Breast epithelium (tissue), 4 donors: ENCODE results near the gene FGL2. TPM values are rescaled to one million over a fixed set of nuclear protein-coding genes. Genes with fewer than 3 reads are reported as not detected.

Experiments used
- DNase-seq, 2 donors: peaks; one replicate each; pipeline ENCODE4 v3.0.0-alpha.2; 2019; ENCODE audit warnings: low spot score in 2 of 2
- H3K27ac ChIP-seq, 2 donors: fragments of 200-600 bp; sonication (generic) in 1 of 2; one replicate each; pipeline ENCODE4 v1.5.1; 2016 to 2019; ENCODE audit warnings: mild to moderate bottlenecking in 1 of 2
- H3K27me3 ChIP-seq, 2 donors: fragments of 200-600 bp; sonication (generic) in 1 of 2; one replicate each; pipeline versions ENCODE4 v1.5.1 to v1.6.0; 2017 to 2019; ENCODE audit warnings: control low read depth in 1 of 2, mild to moderate bottlenecking in 1 of 2
- H3K36me3 ChIP-seq: fragments of 200-600 bp; one replicate; pipeline ENCODE4 v1.5.1; 2019
- H3K4me1 ChIP-seq, 2 donors: fragments of 200-600 bp; sonication (generic); one replicate each; pipeline ENCODE4 v1.5.1; 2016 to 2019; ENCODE audit warnings: control low read depth in 1 of 2
- H3K4me3 ChIP-seq, 3 donors: fragments of 200-600 bp; sonication (generic); 1 replicate in 2 of 3; 2 replicates in 1 of 3; pipeline ENCODE4 v1.5.1; 2016 to 2019; ENCODE audit warnings: mild to moderate bottlenecking in 3 of 3, moderate library complexity in 2 of 3
- H3K9me3 ChIP-seq, 2 donors: fragments of 200-600 bp; sonication (generic) in 1 of 2; one replicate each; pipeline ENCODE4 v1.5.1; 2016 to 2019; ENCODE audit warnings: control low read depth in 1 of 2
- CTCF ChIP-seq, 3 donors: fragments of 450-650 bp; IDR thresholded peaks; one replicate each; pipeline ENCODE4 v1.5.1; 2016 to 2017; ENCODE audit warnings: antibody characterized with exemption in 3 of 3, mild to moderate bottlenecking in 3 of 3, moderate library complexity in 3 of 3
- POLR2A ChIP-seq: fragments of 450-650 bp; IDR thresholded peaks from one replicate; pipeline ENCODE4 v1.6.1; 2016; ENCODE audit warnings: antibody characterized with exemption, mild to moderate bottlenecking, moderate library complexity
- POLR2AphosphoS5 ChIP-seq, 3 donors: sonication (generic); formaldehyde crosslinking; IDR thresholded peaks; one replicate each; pipeline ENCODE4 v1.6.1; 2017; ENCODE audit warnings: antibody characterized with exemption in 3 of 3
- intact Hi-C: fragments of 100-400 bp; cut with DNase I; formaldehyde crosslinking; loops from one replicate; pipeline ENCODE4 v1.15.1; 2023; ENCODE audit warnings: low total_unique reads
- total RNA-seq, 3 donors: library from RNA; depleted of rRNA; stranded (reverse); fragments of >200 nt; gene quantifications; one replicate each; pipeline ENCODE4 v1.1.0, GENCODE V29; 2016

The FGL2 gene
- total RNA-seq, 3 donors from 2014 or later, result 17.4 to 62.1 (median 23.3) TPM

GRCh38 chr7:77188731-77189437 is 10.7 kb downstream of the FGL2 start:
- H3K27ac ChIP-seq, result no peak overlapping the region
- intact Hi-C loops, result no loop called here
- no peak for TF ChIP-seq POLR2A
- TF ChIP-seq CTCF (IDR thresholded peaks at IDR 0.05), result no peak
- TF ChIP-seq POLR2AphosphoS5 (IDR thresholded peaks at IDR 0.05), result no peak

GRCh38 chr7:77185866-77186265 is 13.8 kb downstream of the FGL2 start:
- H3K4me1 ChIP-seq, result no peaks in the 10 kb centered on the region
- no peak overlapping the region for H3K4me3 ChIP-seq
- no peak for TF ChIP-seq CTCF (IDR thresholded peaks at IDR 0.05)
- intact Hi-C loops, result no loop called here
- no peaks in the 10 kb centered on the region for H3K9me3 ChIP-seq
- no peak for DNase-seq
- H3K27me3 ChIP-seq, result no peaks in the 10 kb centered on the region
- H3K36me3 ChIP-seq, result no peaks in the 10 kb centered on the region
- H3K27ac ChIP-seq, result no peak overlapping the region

More at GRCh38 chr7:77188731-77189437, 10.7 kb downstream of the FGL2 start:
- H3K36me3 ChIP-seq, result no peaks in the 10 kb centered on the region
- DNase-seq, result no peak
- H3K4me3 ChIP-seq, result no peak overlapping the region
- no peaks in the 10 kb centered on the region for H3K27me3 ChIP-seq
- no peaks in the 10 kb centered on the region for H3K4me1 ChIP-seq
- H3K9me3 ChIP-seq, result no peaks in the 10 kb centered on the region

GRCh38 chr7:77184990-77185389 is 14.6 kb downstream of the FGL2 start:
- no peak for DNase-seq
- H3K4me3 ChIP-seq, result no peak overlapping the region
- H3K36me3 ChIP-seq, result no peaks in the 10 kb centered on the region
- no peak overlapping the region for H3K27ac ChIP-seq
- H3K9me3 ChIP-seq, result no peaks in the 10 kb centered on the region
- H3K27me3 ChIP-seq, result no peaks in the 10 kb centered on the region
- intact Hi-C loops, result no loop called here
- H3K4me1 ChIP-seq, result no peaks in the 10 kb centered on the region
- no peak for TF ChIP-seq CTCF (IDR thresholded peaks at IDR 0.05)
- no peak for TF ChIP-seq POLR2A
- no peak for TF ChIP-seq POLR2AphosphoS5 (IDR thresholded peaks at IDR 0.05)

- no peak overlapping the region for H3K27ac ChIP-seq
- H3K4me3 ChIP-seq, result no peak overlapping the region
- TF ChIP-seq CTCF (IDR thresholded peaks at IDR 0.05) (no peak), POLR2AphosphoS5 (IDR thresholded peaks at IDR 0.05) (no peak), POLR2A (no peak)
- H3K4me1 ChIP-seq, result no peaks in the 10 kb centered on the region
- DNase-seq, result no peak
- H3K9me3 ChIP-seq, result no peaks in the 10 kb centered on the region
- intact Hi-C loops, result no loop called here
- H3K27me3 ChIP-seq, result no peaks in the 10 kb centered on the region
- no peaks in the 10 kb centered on the region for H3K36me3 ChIP-seq
Observed at GRCh38 chr7:77184463-77184862, 15.2 kb downstream of the FGL2 start.

GRCh38 chr7:77182261-77182660 is 17.4 kb downstream of the FGL2 start:
- DNase-seq, result no peak
- Histone ChIP-seq H3K9me3 (no peaks in the 10 kb centered on the region), H3K4me3 (no peak overlapping the region), H3K36me3 (no peaks in the 10 kb centered on the region), H3K4me1 (no peaks in the 10 kb centered on the region), H3K27ac (no peak overlapping the region), H3K27me3 (no peaks in the 10 kb centered on the region)
- intact Hi-C loops, result no loop called here
- TF ChIP-seq POLR2AphosphoS5 (IDR thresholded peaks at IDR 0.05) (no peak), POLR2A (no peak), CTCF (IDR thresholded peaks at IDR 0.05) (no peak)
